Measurements from ENCODE around the gene SLC4A1AP. TPM values are rescaled to one million over a fixed set of nuclear protein-coding genes. Genes with fewer than 3 reads are reported as not detected.
A peak's percentile ranks its signal among the peaks of the same experiment; 100 is the strongest.

Gene SLC4A1AP, protein sequence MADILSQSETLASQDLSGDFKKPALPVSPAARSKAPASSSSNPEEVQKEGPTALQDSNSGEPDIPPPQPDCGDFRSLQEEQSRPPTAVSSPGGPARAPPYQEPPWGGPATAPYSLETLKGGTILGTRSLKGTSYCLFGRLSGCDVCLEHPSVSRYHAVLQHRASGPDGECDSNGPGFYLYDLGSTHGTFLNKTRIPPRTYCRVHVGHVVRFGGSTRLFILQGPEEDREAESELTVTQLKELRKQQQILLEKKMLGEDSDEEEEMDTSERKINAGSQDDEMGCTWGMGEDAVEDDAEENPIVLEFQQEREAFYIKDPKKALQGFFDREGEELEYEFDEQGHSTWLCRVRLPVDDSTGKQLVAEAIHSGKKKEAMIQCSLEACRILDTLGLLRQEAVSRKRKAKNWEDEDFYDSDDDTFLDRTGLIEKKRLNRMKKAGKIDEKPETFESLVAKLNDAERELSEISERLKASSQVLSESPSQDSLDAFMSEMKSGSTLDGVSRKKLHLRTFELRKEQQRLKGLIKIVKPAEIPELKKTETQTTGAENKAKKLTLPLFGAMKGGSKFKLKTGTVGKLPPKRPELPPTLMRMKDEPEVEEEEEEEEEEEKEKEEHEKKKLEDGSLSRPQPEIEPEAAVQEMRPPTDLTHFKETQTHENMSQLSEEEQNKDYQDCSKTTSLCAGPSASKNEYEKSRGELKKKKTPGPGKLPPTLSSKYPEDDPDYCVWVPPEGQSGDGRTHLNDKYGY
- total RNA-seq = 10 to 100 TPM; 16.7 to 22.8 (median 20.1) TPM

DNA sequence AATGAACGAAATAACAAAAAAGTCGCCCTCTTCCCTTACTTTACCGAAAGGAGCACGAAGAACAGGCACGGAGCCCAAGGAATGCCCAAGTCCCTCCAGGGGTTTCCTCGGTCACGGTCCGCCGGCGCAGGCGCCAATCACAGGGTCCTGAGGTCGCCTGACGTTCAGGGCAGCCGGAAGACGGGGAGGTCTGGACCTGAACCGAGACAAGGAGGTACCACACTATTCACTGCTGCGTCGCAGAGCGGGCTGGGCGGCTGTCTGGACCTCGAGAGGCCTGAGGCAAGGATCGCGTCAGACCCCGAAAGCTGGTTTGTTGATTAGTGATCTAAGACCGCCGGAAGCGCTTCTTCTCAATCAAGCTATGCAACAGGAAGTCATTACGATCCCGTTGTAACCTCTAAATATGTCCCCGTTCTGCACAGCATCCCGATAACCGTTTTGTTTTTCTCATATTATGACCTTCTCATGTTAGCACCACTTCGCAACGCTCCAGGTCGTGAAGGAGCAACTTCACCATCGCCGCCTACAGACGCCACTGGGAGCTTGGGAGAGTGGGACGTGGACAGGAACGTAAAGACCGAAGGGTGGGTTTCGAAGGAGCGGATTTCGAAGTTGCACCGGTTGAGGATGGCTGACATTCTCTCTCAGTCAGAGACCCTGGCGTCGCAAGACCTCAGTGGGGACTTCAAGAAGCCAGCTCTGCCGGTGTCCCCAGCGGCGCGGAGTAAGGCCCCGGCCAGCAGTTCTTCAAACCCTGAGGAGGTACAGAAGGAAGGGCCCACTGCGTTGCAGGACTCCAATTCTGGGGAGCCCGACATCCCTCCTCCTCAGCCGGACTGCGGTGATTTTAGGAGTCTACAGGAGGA lies at the start of gene SLC4A1AP, which contains the start of gene SUPT7L:
Gene SLC4A1AP (plus strand): TSS at position 605 of the 869 bp plus-strand sequence. CDS start 26 bp downstream, at position 631.
Gene SUPT7L (minus strand): TSS at position 330 of the 869 bp plus-strand sequence. CDS start 1,422 bp downstream, outside the sequence.
- peak within 1 kb of the TSS; percentile 72 to 91 (median 88) for H3K4me3 ChIP-seq
- peak; percentile 94 for DNase-seq (ENCODE audit: extremely low spot score)
- no peaks in the 10 kb centered on the region for H3K9me3 ChIP-seq
- WGBS = 0% methylated on average over 45 of the region's 56 CpGs
- TF ChIP-seq EP300 (IDR thresholded peaks at IDR 0.05) (no peak), POLR2A (IDR thresholded peaks at IDR 0.05; ENCODE audit: low read depth) (peak; percentile 30), POLR2AphosphoS5 (IDR thresholded peaks at IDR 0.05) (peak; percentile 73 to 74)
- TF ChIP-seq, protein P1, sequence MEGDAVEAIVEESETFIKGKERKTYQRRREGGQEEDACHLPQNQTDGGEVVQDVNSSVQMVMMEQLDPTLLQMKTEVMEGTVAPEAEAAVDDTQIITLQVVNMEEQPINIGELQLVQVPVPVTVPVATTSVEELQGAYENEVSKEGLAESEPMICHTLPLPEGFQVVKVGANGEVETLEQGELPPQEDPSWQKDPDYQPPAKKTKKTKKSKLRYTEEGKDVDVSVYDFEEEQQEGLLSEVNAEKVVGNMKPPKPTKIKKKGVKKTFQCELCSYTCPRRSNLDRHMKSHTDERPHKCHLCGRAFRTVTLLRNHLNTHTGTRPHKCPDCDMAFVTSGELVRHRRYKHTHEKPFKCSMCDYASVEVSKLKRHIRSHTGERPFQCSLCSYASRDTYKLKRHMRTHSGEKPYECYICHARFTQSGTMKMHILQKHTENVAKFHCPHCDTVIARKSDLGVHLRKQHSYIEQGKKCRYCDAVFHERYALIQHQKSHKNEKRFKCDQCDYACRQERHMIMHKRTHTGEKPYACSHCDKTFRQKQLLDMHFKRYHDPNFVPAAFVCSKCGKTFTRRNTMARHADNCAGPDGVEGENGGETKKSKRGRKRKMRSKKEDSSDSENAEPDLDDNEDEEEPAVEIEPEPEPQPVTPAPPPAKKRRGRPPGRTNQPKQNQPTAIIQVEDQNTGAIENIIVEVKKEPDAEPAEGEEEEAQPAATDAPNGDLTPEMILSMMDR (IDR thresholded peaks at IDR 0.05) = peak in 1 of 3 experiments; percentile 9
- H3K4me1 ChIP-seq = peaks cover 27 to 50% (median 39%) of the 10 kb centered on the region in 4 donors
- intact Hi-C loops (cut with DNase I) = no loop called here
- no peaks in the 10 kb centered on the region for H3K27me3 ChIP-seq
- peak within 1 kb of the TSS; percentile 77 to 89 (median 86) for H3K27ac ChIP-seq (replicated peaks in 1 of 4)
- peaks cover 19 to 59% (median 46%) of the 10 kb centered on the region in 4 donors for H3K36me3 ChIP-seq

DNA sequence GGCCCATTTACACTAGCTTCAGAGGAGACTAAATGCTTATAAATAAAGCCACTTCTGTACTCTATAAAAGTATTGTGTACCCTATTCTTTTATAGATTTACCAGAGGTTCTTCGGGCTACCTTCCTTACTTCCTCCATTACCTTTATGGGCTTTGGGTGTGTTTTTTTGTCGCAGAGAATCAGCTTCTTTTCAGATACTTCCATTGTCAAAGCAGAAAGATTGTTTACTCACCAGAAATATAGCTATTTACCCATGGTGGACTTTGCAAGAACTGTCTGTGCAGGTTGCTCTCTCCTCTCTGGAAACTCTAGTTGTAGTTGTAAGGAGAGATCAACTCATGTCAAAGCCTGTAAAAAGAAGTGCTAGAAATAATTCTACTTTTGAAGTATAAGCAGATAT lies 49.7 kb upstream of the SLC4A1AP start:
- Histone ChIP-seq H3K27ac (replicated peaks in 1 of 4) (no peak overlapping the region), H3K4me1 (no peaks in the 10 kb centered on the region), H3K9me3 (no peaks in the 10 kb centered on the region), H3K4me3 (no peak overlapping the region), H3K36me3 (peaks cover 37 to 91% (median 68%) of the 10 kb centered on the region in 4 donors), H3K27me3 (no peaks in the 10 kb centered on the region)
- intact Hi-C loops (cut with DNase I) = no loop called here
- DNase-seq (ENCODE audit: extremely low spot score) = no peak
- no peak for TF ChIP-seq EP300 (IDR thresholded peaks at IDR 0.05)
- TF ChIP-seq, protein P1 (IDR thresholded peaks at IDR 0.05) = no peak
- TF ChIP-seq POLR2AphosphoS5 (IDR thresholded peaks at IDR 0.05) = no peak
- TF ChIP-seq POLR2A (IDR thresholded peaks at IDR 0.05; ENCODE audit: low read depth) = no peak
- 95% methylated on average over 2 of the region's 2 CpGs for WGBS

DNA sequence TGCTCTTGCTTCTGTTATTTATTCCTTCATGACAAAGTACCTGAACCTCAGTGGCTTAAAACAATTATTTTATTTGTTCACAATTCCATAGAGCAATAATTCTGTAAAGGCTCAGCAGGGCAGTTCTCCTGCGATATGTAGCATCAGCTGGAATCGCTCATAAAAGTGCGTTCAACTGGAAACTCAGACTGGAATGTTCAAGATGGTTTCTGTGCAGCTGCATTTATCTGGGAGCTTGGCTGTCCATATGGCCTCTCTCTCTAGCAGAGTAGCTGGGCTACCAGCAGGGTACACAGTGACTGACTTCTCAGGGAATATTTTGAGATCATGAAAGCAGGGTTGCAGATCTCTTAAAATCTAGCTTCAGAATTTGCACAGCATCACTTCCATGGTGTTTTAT lies 48.4 kb upstream of the SLC4A1AP start:
- Histone ChIP-seq H3K9me3 (no peaks in the 10 kb centered on the region), H3K27me3 (no peaks in the 10 kb centered on the region), H3K36me3 (peaks cover 34 to 93% (median 66%) of the 10 kb centered on the region in 4 donors), H3K27ac (replicated peaks in 1 of 4) (no peak overlapping the region), H3K4me3 (no peak overlapping the region), H3K4me1 (no peaks in the 10 kb centered on the region)
- intact Hi-C loops (cut with DNase I) = no loop called here
- 95% methylated on average over 3 of the region's 3 CpGs for WGBS
- TF ChIP-seq POLR2AphosphoS5 (IDR thresholded peaks at IDR 0.05) (no peak), EP300 (IDR thresholded peaks at IDR 0.05) (no peak), POLR2A (IDR thresholded peaks at IDR 0.05; ENCODE audit: low read depth) (no peak)
- TF ChIP-seq, protein P1 (IDR thresholded peaks at IDR 0.05) = no peak
- DNase-seq (ENCODE audit: extremely low spot score) = no peak

DNA sequence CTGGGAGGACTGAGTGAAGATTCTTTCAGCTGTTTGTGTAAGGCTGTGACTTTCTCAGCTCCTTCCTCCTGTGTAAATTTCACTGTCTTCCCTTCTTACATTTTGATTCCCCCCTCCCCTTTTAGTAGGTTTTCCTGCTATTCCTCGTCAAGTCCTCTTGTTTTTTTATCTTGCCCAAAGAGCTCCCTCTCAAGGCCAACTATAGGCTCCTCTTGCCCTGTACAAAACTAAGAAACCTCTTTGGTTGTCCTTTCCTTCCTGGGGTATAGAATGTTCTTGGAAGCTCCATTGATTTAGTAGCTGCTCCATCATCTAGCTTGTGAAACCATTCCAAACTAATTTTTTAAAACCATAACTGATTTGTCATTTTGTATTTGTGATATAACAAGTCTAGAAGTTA lies 42.2 kb upstream of the SLC4A1AP start:
- Histone ChIP-seq H3K4me1 (peaks cover 0 to 3% (median 0%) of the 10 kb centered on the region in 4 donors), H3K27ac (replicated peaks in 1 of 4) (no peak overlapping the region), H3K9me3 (no peaks in the 10 kb centered on the region), H3K27me3 (no peaks in the 10 kb centered on the region), H3K36me3 (peaks cover 35 to 82% (median 67%) of the 10 kb centered on the region in 4 donors), H3K4me3 (no peak overlapping the region)
- intact Hi-C loops (cut with DNase I) = no loop called here
- TF ChIP-seq, protein P1 (IDR thresholded peaks at IDR 0.05) = no peak
- no peak for TF ChIP-seq POLR2AphosphoS5 (IDR thresholded peaks at IDR 0.05)
- TF ChIP-seq EP300 (IDR thresholded peaks at IDR 0.05) = no peak
- TF ChIP-seq POLR2A (IDR thresholded peaks at IDR 0.05; ENCODE audit: low read depth) = no peak
- WGBS = 73% methylated on average over 1 of the region's 1 CpG
- no peak for DNase-seq (ENCODE audit: extremely low spot score)

Data from esophagus muscularis mucosa (tissue), 4 donors.